Measurements from ENCODE around the gene HTR2B. TPM values are rescaled to one million over a fixed set of nuclear protein-coding genes. Genes with fewer than 3 reads are reported as not detected.

The HTR2B gene
- total and polyA plus RNA-seq, 2 donors (not counting 1 experiment from before 2014, with no cell fraction given): 12.6 to 92.5 TPM

DNA sequence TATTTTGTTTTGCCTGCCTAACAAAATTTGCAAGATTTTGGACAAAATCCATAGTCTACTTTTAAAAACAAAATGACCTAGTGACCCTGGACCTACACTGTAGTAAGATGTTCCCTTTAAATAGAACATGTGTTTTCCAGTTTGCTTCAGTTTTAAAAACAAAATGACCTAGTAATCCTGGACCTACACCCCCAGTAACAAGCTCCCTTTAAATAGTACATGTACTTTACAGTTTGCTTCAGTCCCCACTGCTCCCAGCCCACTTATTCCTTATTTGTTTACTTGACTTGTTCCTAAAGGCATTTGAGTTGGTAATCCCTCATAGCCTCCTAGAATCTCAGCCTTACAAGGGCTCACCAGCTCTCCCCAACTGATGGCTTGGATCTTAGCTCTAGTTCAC, 34.5 kb upstream of the HTR2B start:
- Histone ChIP-seq H3K4me2 (ENCODE audit: extremely low read depth, insufficient read depth, low read length) (no peak overlapping the region), H4K20me1 (ENCODE audit: control insufficient read depth, extremely low read depth, insufficient read depth, low read length) (no peaks in the 10 kb centered on the region), H3K9ac (ENCODE audit: insufficient read depth, low read length) (no peak overlapping the region), H3K79me2 (ENCODE audit: control insufficient read depth, insufficient read depth, low read length) (no peaks in the 10 kb centered on the region), H3K9me3 (ENCODE audit: control insufficient read depth, insufficient read depth, low read depth, low read length) (no peaks in the 10 kb centered on the region), H3K27ac (ENCODE audit: insufficient read depth, low read length) (peak overlapping the region; percentile 39), H3K4me1 (ENCODE audit: control insufficient read depth, extremely low read depth, insufficient read depth, low read length) (peaks cover 28% of the 10 kb centered on the region), H3K4me3 (replicated peaks in 1 of 4; ENCODE audit: control extremely low read depth in 1 of 4, insufficient read depth in 1 of 4, low read depth in 3 of 4, low read length in 4 of 4) (no peak overlapping the region), H3K36me3 (ENCODE audit: control insufficient read depth, insufficient read depth, low read length) (no peaks in the 10 kb centered on the region), H3K27me3 (ENCODE audit: control insufficient read depth, insufficient read depth, low read length) (no peaks in the 10 kb centered on the region), H2AFZ (ENCODE audit: low read length) (no peak overlapping the region)
- TF ChIP-seq EZH2 (IDR thresholded peaks at IDR 0.05; ENCODE audit: low read length, missing control alignments): no peak
- TF ChIP-seq, protein P1, sequence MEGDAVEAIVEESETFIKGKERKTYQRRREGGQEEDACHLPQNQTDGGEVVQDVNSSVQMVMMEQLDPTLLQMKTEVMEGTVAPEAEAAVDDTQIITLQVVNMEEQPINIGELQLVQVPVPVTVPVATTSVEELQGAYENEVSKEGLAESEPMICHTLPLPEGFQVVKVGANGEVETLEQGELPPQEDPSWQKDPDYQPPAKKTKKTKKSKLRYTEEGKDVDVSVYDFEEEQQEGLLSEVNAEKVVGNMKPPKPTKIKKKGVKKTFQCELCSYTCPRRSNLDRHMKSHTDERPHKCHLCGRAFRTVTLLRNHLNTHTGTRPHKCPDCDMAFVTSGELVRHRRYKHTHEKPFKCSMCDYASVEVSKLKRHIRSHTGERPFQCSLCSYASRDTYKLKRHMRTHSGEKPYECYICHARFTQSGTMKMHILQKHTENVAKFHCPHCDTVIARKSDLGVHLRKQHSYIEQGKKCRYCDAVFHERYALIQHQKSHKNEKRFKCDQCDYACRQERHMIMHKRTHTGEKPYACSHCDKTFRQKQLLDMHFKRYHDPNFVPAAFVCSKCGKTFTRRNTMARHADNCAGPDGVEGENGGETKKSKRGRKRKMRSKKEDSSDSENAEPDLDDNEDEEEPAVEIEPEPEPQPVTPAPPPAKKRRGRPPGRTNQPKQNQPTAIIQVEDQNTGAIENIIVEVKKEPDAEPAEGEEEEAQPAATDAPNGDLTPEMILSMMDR (conservative IDR thresholded peaks at IDR 0.05 in 1 of 2, IDR thresholded peaks at IDR 0.05 in 1 of 2; ENCODE audit: low read depth in 1 of 2, low read length in 2 of 2): no peak
- DNase-seq (ENCODE audit: low read depth in 2 of 2): peak in 1 of 2 donors; percentile 59

DNA sequence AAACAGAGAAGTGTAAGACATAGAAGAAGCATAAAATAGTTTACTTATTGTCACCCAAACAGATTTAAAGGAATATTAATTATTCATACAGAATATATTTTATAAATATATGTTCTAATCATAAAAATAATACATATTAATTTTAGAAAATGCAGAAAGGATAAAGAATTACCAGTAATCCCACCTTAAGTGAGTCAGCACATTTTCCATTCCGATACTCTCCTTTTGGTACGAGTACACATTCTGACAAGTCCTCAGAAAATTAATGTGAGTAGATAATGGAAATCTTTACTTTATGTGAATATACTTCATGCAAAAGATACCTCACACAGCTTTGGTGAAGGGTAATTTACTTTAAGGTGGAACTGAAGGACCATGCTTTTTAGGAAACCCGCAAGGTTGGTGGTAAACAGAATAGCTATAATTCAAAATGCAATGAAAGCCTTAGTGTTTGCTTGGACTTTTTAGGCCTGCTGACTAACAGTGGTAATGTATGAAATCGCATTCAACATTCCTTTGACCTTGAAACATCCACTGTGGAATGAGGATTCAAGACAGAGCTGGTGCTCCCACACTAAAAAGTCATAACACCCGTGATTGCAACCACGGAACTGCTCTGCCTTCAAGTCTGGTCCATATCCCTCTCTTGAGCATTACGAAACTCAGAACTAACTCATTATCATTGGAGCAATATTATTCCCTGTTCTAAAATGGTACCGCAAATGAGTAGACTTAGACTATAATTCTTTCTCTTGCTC, 28.1 kb upstream of the HTR2B start:
- Histone ChIP-seq H3K36me3 (ENCODE audit: control insufficient read depth, insufficient read depth, low read length) (no peaks in the 10 kb centered on the region), H4K20me1 (ENCODE audit: control insufficient read depth, extremely low read depth, insufficient read depth, low read length) (no peaks in the 10 kb centered on the region), H3K4me3 (replicated peaks in 1 of 4; ENCODE audit: control extremely low read depth in 1 of 4, insufficient read depth in 1 of 4, low read depth in 3 of 4, low read length in 4 of 4) (no peak overlapping the region), H3K4me2 (ENCODE audit: extremely low read depth, insufficient read depth, low read length) (no peak overlapping the region), H3K79me2 (ENCODE audit: control insufficient read depth, insufficient read depth, low read length) (no peaks in the 10 kb centered on the region), H3K27me3 (ENCODE audit: control insufficient read depth, insufficient read depth, low read length) (no peaks in the 10 kb centered on the region), H3K9ac (ENCODE audit: insufficient read depth, low read length) (no peak overlapping the region), H3K27ac (ENCODE audit: insufficient read depth, low read length) (no peak overlapping the region), H2AFZ (ENCODE audit: low read length) (no peak overlapping the region), H3K4me1 (ENCODE audit: control insufficient read depth, extremely low read depth, insufficient read depth, low read length) (no peaks in the 10 kb centered on the region), H3K9me3 (ENCODE audit: control insufficient read depth, insufficient read depth, low read depth, low read length) (no peaks in the 10 kb centered on the region)
- TF ChIP-seq EZH2 (IDR thresholded peaks at IDR 0.05; ENCODE audit: low read length, missing control alignments): no peak
- TF ChIP-seq, protein P1 (conservative IDR thresholded peaks at IDR 0.05 in 1 of 2, IDR thresholded peaks at IDR 0.05 in 1 of 2; ENCODE audit: low read depth in 1 of 2, low read length in 2 of 2): no peak
- DNase-seq (ENCODE audit: low read depth in 2 of 2): peak; percentile 64 to 83

DNA sequence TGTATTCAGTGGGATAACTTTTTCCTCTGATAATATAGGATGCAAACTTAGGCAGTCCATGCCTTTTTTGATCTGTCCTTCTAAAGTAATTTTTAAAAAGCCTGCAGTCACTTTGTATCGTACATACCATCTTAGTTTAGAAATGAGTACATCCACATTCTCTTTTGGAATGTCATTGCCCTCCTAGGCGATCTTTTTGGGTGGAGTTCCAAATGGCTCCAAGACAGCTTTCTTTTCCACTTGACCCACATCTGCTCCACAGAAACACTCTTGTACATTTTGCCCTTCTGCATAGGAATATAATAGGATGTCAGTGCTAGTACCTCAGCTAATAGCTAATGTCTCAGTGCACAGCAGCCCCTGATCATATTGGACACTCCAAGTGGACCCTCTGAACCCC, 21.8 kb upstream of the HTR2B start:
- DNase-seq (ENCODE audit: low read depth in 2 of 2): no peak
- H3K79me2 ChIP-seq (ENCODE audit: control insufficient read depth, insufficient read depth, low read length): no peaks in the 10 kb centered on the region
- no peaks in the 10 kb centered on the region for H3K36me3 ChIP-seq (ENCODE audit: control insufficient read depth, insufficient read depth, low read length)
- H3K4me3 ChIP-seq (replicated peaks in 1 of 4; ENCODE audit: control extremely low read depth in 1 of 4, insufficient read depth in 1 of 4, low read depth in 3 of 4, low read length in 4 of 4): no peak overlapping the region
- H3K27ac ChIP-seq (ENCODE audit: insufficient read depth, low read length): no peak overlapping the region
- H2AFZ ChIP-seq (ENCODE audit: low read length): no peak overlapping the region
- H3K9me3 ChIP-seq (ENCODE audit: control insufficient read depth, insufficient read depth, low read depth, low read length): no peaks in the 10 kb centered on the region
- H4K20me1 ChIP-seq (ENCODE audit: control insufficient read depth, extremely low read depth, insufficient read depth, low read length): no peaks in the 10 kb centered on the region
- TF ChIP-seq EZH2 (IDR thresholded peaks at IDR 0.05; ENCODE audit: low read length, missing control alignments): no peak
- TF ChIP-seq, protein P1 (conservative IDR thresholded peaks at IDR 0.05 in 1 of 2, IDR thresholded peaks at IDR 0.05 in 1 of 2; ENCODE audit: low read depth in 1 of 2, low read length in 2 of 2): no peak
- no peak overlapping the region for H3K9ac ChIP-seq (ENCODE audit: insufficient read depth, low read length)
- H3K27me3 ChIP-seq (ENCODE audit: control insufficient read depth, insufficient read depth, low read length): no peaks in the 10 kb centered on the region
- no peak overlapping the region for H3K4me2 ChIP-seq (ENCODE audit: extremely low read depth, insufficient read depth, low read length)
- H3K4me1 ChIP-seq (ENCODE audit: control insufficient read depth, extremely low read depth, insufficient read depth, low read length): peaks cover 8% of the 10 kb centered on the region

Measured in fibroblast of lung (primary cell).